Activated naive CD4-positive, alpha-beta T cell (primary cell): ENCODE results near the gene MAP4K4.

Experiments used
- DNase-seq, 4 experiments: peaks; one replicate each; lab custom pipeline; 2025; lab: John Stamatoyannopoulos, UW

MAP4K4 gene

DNA sequence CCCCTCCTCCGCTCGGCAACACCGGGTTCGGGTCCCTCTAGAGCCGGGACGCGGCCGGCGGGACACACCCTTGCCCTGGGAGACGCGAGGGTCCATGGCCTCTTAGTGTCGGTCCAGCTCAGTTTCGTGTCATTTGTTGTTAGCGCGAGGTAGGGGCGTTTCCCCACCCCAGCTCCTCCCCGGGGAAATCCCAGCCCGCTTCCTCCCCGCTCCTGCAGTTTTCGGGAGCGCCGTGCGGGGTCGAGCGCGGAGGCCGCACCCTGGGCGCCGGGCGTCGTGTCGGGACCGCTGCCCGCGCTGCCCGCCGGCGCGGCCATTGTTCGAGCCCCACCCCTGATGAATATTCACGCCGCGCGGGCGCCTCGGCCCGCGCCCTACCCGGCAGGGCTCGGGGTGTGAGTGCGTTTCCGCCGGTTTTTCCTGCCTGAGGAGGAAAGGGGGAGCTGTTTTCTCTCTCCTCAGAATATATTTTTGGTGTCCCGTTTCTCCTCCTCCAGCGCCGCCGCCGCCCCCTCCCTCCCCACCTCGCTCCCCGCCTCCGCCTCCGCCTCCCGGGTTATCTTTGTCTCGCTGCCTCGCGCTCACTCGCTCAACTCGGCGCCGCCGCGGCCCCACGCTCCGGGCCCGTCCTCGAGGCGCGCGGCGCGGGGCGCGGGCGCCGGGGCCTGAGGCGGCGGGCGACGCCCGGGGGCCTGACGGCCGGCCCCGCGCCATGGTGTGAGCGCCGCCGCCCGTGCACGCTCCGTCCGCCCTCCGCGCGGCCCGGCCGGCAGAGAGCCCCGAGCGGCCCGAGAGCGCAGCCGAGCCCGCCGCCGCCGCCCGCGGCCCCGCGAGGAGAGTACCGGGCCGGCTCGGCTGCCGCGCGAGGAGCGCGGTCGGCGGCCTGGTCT, at the start of gene MAP4K4:
MAP4K4 (plus strand) TSS at position 584 of the 890 bp plus-strand sequence. CDS start 374 bp downstream, outside the sequence.
- DNase-seq, result peak in 3 of 4 experiments; percentile 21 to 72 (median 50)

GRCh38 chr2:101653469-101653868, 44.0 kb upstream of the MAP4K4 start:
- DNase-seq, result no peak

DNA sequence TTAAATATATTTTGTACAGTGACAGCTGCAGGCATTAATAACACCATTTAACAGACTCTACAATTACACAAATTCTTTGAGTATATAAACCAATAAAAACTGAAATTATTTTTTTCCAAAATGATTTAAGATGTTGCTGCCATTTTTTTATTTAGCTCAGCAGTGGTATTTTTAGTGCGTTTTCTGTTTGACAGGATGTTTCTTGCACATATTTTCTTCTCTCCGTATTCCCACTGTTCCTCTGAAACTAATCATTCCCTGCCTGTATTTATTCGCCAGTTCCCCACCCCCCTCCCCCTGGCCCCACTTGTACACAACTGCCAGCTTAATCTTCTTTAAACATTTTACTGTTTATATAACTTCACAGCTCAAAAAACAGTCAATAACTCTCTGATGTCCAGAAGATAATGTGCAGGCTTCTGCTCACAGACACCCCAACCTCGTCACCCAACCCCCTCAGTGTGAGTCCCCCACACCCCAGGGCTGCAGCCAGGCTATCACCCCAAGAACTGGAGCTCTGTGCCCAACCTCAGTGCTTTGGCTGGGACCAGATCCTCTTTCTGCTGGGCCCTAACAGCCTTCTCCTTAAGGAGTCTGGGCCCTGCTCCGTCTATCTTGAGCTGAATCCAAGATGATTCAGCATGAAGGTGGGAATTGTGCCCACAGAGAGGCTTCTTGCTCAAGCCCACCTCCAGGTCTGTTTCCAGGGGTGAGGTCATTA, 41.6 kb upstream of the MAP4K4 start:
- no peak for DNase-seq

DNA sequence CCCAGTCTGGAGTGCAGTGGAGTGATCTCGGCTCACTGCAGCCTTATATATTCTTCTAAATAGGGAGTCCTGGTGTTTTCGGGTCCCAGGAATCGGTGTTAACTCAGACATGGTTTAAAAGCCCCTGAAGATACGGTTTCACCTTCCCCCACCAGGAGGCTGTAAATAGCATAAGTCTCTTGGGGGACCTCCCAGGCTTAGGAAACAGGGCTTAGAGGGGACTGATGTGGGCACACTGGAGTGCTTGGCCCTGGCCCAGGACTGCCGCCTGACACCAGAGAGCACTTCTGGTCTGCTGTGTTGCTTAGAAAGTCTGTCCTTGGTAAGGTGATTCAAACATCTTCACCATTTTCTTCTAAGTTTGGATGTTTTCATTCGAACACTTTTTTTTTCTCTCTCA, 39.7 kb upstream of the MAP4K4 start:
- DNase-seq, result no peak

DNA sequence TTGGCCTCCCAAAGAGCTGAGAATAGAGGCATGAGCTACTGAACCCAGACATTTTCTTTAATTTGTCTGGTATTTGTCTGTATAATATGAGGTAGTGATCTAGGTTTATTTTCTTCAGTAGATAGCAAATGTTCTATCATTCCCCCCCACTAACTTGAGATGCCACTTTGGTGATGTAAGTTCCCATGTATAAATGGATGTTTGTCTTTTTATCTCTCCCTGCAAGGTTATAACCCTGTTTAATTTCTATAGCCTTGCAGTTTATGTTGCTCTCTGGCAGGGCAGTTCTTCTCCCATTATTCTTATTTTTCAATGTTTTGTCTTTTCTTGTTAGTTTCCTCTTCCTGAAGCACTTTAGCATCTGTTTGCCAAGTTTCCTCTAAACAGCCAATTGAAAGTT, 39.1 kb upstream of the MAP4K4 start:
- DNase-seq, result no peak

DNA sequence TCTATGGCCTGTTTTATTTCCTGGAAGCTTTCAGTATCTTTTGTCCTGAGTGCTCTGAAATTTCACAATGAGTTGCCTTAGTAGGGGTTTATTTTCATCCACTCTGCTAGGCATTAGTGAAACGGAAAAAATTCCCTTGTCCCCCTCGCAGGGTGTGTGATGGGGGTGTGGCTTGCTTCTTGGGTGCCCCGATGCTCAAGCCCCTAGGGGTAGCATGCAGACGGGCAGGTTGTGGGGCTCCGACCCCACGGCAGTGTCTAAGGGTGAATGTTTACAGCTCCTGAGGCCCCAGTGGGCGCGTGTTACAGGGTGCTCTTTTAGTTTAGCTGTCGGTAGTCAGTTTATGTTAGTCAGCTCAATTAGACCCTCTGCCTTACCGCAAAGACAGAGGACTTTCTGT, 32.2 kb upstream of the MAP4K4 start:
- DNase-seq, result no peak

GRCh38 chr2:101667823-101668222, 29.7 kb upstream of the MAP4K4 start:
- no peak for DNase-seq

- DNase-seq, result no peak
These were observed 25.5 kb upstream of the MAP4K4 start for GRCh38 chr2:101672047-101672446.

GRCh38 chr2:101673920-101674319, 23.6 kb upstream of the MAP4K4 start:
- no peak for DNase-seq

- DNase-seq, result no peak
These were observed 22.0 kb upstream of the MAP4K4 start for GRCh38 chr2:101675512-101675911.

DNA sequence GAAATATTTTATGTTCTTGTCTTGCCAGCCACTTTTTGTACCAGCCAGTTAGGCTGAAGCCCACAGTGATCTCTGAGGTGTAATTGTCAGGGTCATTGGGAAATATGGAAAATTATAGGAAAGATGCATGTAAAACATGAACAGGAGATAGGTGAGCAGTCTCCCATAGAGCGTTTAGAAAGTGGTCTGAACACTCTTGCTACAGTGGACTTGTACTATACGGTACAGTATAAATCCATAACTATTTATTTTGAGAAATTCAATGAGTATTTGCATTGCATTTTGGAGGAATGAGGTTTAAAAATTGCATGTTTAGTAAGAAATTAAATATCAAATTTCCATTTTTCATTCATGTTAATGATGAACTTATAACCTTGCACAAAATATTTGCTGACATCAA, 20.8 kb upstream of the MAP4K4 start:
- DNase-seq, result no peak

GRCh38 chr2:101677658-101678057, 19.8 kb upstream of the MAP4K4 start:
- DNase-seq, result no peak

GRCh38 chr2:101678379-101678778, 19.1 kb upstream of the MAP4K4 start:
- DNase-seq, result no peak

DNA sequence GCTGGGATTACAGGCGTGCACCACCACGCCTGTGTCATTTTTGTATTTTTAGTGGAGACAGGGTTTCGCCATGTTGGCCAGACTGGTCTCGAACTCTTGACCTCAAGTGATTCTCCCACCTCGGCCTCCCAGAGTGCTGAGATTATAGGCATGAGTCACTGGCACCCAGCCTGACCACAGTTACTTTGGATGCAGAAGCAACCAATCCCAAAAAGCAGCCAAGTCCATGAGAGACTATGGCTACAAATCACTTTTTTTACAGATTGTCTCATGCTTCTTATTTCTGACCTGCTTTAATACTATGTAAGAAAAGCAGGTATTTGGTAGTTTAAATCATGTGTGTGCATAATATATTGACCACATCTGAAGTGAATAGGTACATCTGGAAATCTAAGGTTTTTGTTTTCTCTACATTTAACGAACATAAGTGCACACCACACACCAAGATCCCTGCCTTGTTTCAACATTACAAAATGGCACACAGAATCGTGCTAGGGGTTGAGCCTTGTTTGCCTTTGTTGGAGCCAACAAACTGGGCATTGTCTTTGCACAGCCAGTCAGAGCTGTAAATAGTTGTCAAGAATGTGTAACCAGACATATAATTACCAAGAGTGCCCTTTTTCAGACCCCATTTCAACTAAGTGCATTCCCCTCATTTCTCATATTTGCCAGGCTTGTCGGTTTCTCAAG, 18.3 kb upstream of the MAP4K4 start:
- DNase-seq, result no peak

- DNase-seq, result no peak
These were observed 17.6 kb upstream of the MAP4K4 start for GRCh38 chr2:101679801-101680487.

DNA sequence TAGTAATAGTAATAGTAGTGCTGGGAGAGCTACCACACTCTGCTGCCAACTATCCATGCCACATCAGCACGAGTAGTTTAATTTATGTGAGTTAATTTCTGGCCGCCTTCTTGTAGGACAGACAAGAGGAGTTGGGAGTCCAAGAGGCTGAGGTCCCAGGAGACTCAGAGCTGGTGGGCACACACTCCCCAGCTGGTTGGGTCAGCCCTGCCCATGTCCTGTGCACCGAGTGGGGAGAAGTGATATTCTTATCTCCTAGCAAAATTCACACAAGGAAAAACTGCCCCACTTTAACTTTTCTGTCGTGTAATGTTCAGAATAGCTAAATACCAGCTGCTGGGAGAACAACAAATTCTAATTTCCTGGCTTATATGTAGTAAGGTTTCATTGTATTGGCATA, 15.2 kb upstream of the MAP4K4 start:
- no peak for DNase-seq

GRCh38 chr2:101684313-101684712, 13.2 kb upstream of the MAP4K4 start:
- DNase-seq, result no peak

DNA sequence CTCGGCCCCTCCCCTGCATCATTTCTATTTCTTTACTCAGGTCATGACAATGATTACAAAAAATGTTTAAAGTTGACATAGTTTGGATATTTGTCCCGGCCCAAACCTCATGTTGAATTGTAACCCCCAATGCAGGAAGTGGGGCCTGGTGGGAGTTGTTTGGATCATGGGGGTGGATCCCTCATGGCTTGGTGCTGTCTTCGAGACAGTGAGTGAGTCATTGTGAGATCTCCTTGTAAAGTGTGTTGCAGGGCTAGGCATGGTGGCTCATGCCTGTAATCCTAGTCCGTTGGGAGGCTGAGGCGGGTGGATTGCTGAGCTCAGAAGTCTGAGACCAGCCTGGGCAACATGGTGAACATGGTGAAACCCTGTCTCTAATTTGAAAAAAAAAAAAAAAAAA, 9.2 kb upstream of the MAP4K4 start:
- no peak for DNase-seq

DNA sequence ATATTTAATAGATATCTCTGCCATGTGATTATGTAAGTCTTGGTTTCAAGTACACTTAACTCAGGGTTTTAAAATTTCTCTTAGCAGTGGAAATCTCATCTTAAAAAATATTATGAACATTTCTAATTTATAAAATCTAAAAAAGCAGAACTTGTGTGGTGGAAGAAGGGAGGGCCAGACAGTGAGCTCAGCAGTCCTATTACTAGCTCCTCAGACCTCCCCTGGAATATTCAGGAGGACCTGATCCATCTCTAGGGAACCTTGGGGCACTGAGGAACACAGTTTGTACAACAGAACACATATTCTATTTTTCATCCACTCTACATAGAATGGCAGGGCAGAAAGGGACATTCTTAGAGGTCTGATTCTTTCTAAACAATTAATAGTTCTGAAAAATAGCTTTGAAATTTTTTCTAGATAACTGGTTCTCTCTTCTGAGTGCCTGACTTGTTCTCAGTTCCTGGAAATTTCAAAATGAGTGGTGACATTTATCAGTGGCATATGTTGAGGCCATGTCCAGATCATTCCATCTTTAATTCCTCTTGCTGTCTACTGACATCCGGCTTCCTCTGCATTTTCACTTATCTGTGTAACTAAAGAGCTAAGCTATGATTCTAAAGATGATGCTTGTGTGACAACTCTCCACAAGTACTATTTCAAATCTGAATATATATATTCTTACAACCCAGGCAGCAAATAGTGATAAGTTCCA, 8.2 kb upstream of the MAP4K4 start:
- DNase-seq, result no peak

GRCh38 chr2:101690547-101691152, 6.9 kb upstream of the MAP4K4 start:
- DNase-seq, result no peak

GRCh38 chr2:101692041-101692440, 5.5 kb upstream of the MAP4K4 start:
- DNase-seq, result no peak
